Measurements from ENCODE around the gene TRANK1.

GRCh38 chr3:36957063-36957462 is 12.2 kb upstream of the TRANK1 start:
- TF ChIP-seq, protein P1, sequence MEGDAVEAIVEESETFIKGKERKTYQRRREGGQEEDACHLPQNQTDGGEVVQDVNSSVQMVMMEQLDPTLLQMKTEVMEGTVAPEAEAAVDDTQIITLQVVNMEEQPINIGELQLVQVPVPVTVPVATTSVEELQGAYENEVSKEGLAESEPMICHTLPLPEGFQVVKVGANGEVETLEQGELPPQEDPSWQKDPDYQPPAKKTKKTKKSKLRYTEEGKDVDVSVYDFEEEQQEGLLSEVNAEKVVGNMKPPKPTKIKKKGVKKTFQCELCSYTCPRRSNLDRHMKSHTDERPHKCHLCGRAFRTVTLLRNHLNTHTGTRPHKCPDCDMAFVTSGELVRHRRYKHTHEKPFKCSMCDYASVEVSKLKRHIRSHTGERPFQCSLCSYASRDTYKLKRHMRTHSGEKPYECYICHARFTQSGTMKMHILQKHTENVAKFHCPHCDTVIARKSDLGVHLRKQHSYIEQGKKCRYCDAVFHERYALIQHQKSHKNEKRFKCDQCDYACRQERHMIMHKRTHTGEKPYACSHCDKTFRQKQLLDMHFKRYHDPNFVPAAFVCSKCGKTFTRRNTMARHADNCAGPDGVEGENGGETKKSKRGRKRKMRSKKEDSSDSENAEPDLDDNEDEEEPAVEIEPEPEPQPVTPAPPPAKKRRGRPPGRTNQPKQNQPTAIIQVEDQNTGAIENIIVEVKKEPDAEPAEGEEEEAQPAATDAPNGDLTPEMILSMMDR (IDR thresholded peaks at IDR 0.05) = no peak
- no peak for TF ChIP-seq POLR2A (IDR thresholded peaks at IDR 0.05)

Data from heart left ventricle (tissue), 13 donors.